A549 (cell line): Measurements from ENCODE around the gene PRC1. TPM values are rescaled to one million over a fixed set of nuclear protein-coding genes. Genes with fewer than 3 reads are reported as not detected.

ENCODE experiments used
- ATAC-seq, 2 experiments: fragments of 200-7000 bp in 1 of 2; fragments of >200 bp in 1 of 2; cut with Nextera tagmentation in 1 of 2; cut with Tn5 transposase in 1 of 2; 3 replicates each; pipeline versions ENCODE4 v1.8.0 to v1.9.1; 2018 to 2020; ENCODE audit warnings: mild to moderate bottlenecking in 1 of 2, moderate library complexity in 1 of 2
- CTCF ChIA-PET: fragments of 300-600 bp; sonication (Branson Sonifier 250); formaldehyde crosslinking; extraction: SDS; loops from one replicate; lab custom pipeline; 2021; ENCODE audit warnings: antibody characterized with exemption, inconsistent platforms; lab: Yijun Ruan, JAX
- POLR2A ChIA-PET: fragments of 350-600 bp; formaldehyde crosslinking; extraction: SDS; loops from one replicate; lab custom pipeline; 2021; ENCODE audit warnings: antibody characterized with exemption, inconsistent platforms; lab: Yijun Ruan, JAX
- DNase-seq, 2 experiments: peaks; one replicate each; pipeline versions ENCODE4 v3.0.0 to v3.0.0-alpha.2; 2011 to 2016; ENCODE audit warnings: low read depth in 1 of 2, low spot score in 1 of 2
- FAIRE-seq: peaks from 2 replicates; lab custom pipeline; 2011; peaks lifted over from hg19 to GRCh38; lab: Jason Lieb, UNC
- H3K27ac ChIP-seq, 2 experiments: fragments of >200 bp; sonication (Bioruptor Twin); formaldehyde crosslinking; 3 replicates each; pipeline ENCODE4 v1.5.1; 2016 to 2017
- H3K4me1 ChIP-seq: fragments of >200 bp; sonication (Bioruptor Twin); formaldehyde crosslinking; 3 replicates; pipeline ENCODE4 v1.6.1; 2016
- H3K4me2 ChIP-seq: fragments of >200 bp; sonication (Bioruptor Twin); formaldehyde crosslinking; 3 replicates; pipeline ENCODE4 v1.6.1; 2016
- H3K4me3 ChIP-seq: fragments of >200 bp; sonication (Bioruptor Twin); formaldehyde crosslinking; 3 replicates; pipeline ENCODE4 v1.5.1; 2016
- H3K9me3 ChIP-seq: fragments of >200 bp; sonication (Bioruptor Twin); formaldehyde crosslinking; 3 replicates; pipeline ENCODE4 v1.6.1; 2016
- EHF ChIP-seq: fragments of 250-450 bp; sonication (Bioruptor Pico); IDR thresholded peaks from 2 replicates; pipeline ENCODE4 v1.5.0; 2020; ENCODE audit warnings: mild to moderate bottlenecking
- EHMT2 ChIP-seq: fragments of 200-600 bp; sonication (generic); IDR thresholded peaks from 2 replicates; pipeline ENCODE4 v1.6.1; 2016; ENCODE audit warnings: antibody characterized with exemption, low read depth, mild to moderate bottlenecking, moderate library complexity
- FOSL2 ChIP-seq, 2 experiments: fragments of 450-650 bp in 1 of 2; fragments of >200 bp in 1 of 2; sonication (Bioruptor Twin) in 1 of 2; formaldehyde crosslinking; IDR thresholded peaks; 2 replicates each; pipeline versions ENCODE4 v1.5.0 to v1.6.1; 2016 to 2020; ENCODE audit warnings: mild to moderate bottlenecking in 1 of 2, moderate library complexity in 1 of 2
- GATA3 ChIP-seq: IDR thresholded peaks from 2 replicates; pipeline ENCODE4 v1.6.1; 2012; ENCODE audit warnings: borderline replicate concordance
- HOXA7 ChIP-seq: fragments of 250-450 bp; sonication (Bioruptor Pico); IDR thresholded peaks from 2 replicates; pipeline ENCODE4 v1.5.0; 2020; ENCODE audit warnings: mild to moderate bottlenecking, moderate library complexity
- MAZ ChIP-seq: fragments of 150-350 bp; IDR thresholded peaks from 2 replicates; pipeline ENCODE4 v1.6.1; 2014; ENCODE audit warnings: antibody characterized with exemption, low read depth, low read length, borderline replicate concordance
- NR3C1 ChIP-seq: fragments of >200 bp; sonication (Bioruptor Twin); formaldehyde crosslinking; IDR thresholded peaks from 3 replicates; pipeline ENCODE4 v1.6.1; 2017
- PHF8 ChIP-seq: fragments of 200-600 bp; sonication (generic); IDR thresholded peaks from 2 replicates; pipeline ENCODE4 v1.6.1; 2016; ENCODE audit warnings: low read depth, mild to moderate bottlenecking, antibody characterized with exemption, moderate library complexity, borderline replicate concordance
- POLR2A ChIP-seq: IDR thresholded peaks from 2 replicates; pipeline ENCODE4 v1.6.1; 2012; ENCODE audit warnings: mild to moderate bottlenecking, low read length
- RAD21 ChIP-seq, 2 experiments: fragments of >200 bp in 1 of 2; sonication (Bioruptor Twin) in 1 of 2; formaldehyde crosslinking in 1 of 2; IDR thresholded peaks in 1 of 2; conservative IDR thresholded peaks in 1 of 2; 2 replicates in 1 of 2; 3 replicates in 1 of 2; pipeline ENCODE4 v1.6.1; 2012 to 2018; ENCODE audit warnings: inconsistent platforms in 1 of 2
- RFX5 ChIP-seq: fragments of 450-650 bp; IDR thresholded peaks from 2 replicates; pipeline ENCODE4 v1.7.1; 2014; ENCODE audit warnings: antibody characterized with exemption, mild to moderate bottlenecking, moderate library complexity
- TFCP2L1 ChIP-seq: fragments of 250-450 bp; sonication (Bioruptor Pico); IDR thresholded peaks from 2 replicates; pipeline ENCODE4 v1.5.0; 2021; ENCODE audit warnings: mild to moderate bottlenecking
- ZC3H11A ChIP-seq: fragments of 450-650 bp; IDR thresholded peaks from 2 replicates; pipeline ENCODE4 v1.6.1; 2014; ENCODE audit warnings: antibody characterized with exemption, mild to moderate bottlenecking
- ZNF302 ChIP-seq: fragments of 250-450 bp; sonication (Bioruptor Pico); IDR thresholded peaks from 2 replicates; pipeline ENCODE4 v1.9.0; 2021; ENCODE audit warnings: inconsistent platforms, mild to moderate bottlenecking, moderate library complexity
- WGBS: methylation state at CpG from one replicate; pipeline ENCODE4 v1.1.6; 2017; ENCODE audit errors: missing lambda C conversion rate; 5-methylcytosine and 5-hydroxymethylcytosine counted together
- polyA plus RNA-seq, 4 experiments: library from polyadenylated mRNA; depleted of rRNA in 3 of 4; stranded (reverse); fragments of >200 nt; fragmentation: RNase III in 1 of 4; extraction: RNeasy Plus Mini Kit Qiagen cat#74134 plus additional on column Dnase treatment in 1 of 4; gene quantifications; 2 replicates in 3 of 4; 3 replicates in 1 of 4; pipeline ENCODE4 v1.2.3, GENCODE V29; 2011 to 2017
- TF ChIP-seq, protein P1 (sequence below): fragments of >200 bp; sonication (Bioruptor Twin); formaldehyde crosslinking; IDR thresholded peaks from 3 replicates; pipeline ENCODE4 v1.5.1; 2016
- TF ChIP-seq, protein P2 (sequence below): IDR thresholded peaks from 2 replicates; pipeline ENCODE4 v1.6.1; 2012
- TF ChIP-seq, protein P3 (sequence below): fragments of 450-650 bp; IDR thresholded peaks from 2 replicates; pipeline ENCODE4 v1.6.1; 2014; ENCODE audit warnings: antibody characterized with exemption
- TF ChIP-seq, protein P4 (sequence below): fragments of 200-600 bp; sonication (generic); IDR thresholded peaks from 2 replicates; pipeline ENCODE4 v1.6.1; 2016; ENCODE audit warnings: antibody characterized with exemption, mild to moderate bottlenecking, moderate library complexity

PRC1 gene
- polyA plus RNA-seq, 2 of the 4 experiments (the other 2 are of a cell fraction), result 303 to 426 TPM

DNA sequence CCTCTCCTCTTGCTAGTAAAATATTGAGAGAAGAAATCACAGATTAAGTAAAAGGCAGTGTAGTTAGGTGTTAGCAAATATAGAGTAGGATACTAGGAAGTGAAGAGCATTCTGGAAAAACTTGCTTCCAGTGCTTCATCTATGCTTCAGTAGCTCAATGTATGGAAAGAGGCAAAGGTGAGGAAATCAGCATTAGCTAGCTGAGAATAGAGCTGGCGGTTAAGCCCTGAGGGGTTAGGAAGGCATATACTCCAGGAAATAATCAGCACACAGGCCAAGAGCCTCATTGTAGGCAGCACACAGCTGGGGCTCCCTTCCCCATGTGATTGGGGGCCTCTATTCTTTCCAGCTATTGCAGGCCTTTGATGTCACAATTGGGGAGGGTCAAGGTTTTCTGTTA lies 25.9 kb downstream of the PRC1 start (continued):
- TF ChIP-seq, protein P1, sequence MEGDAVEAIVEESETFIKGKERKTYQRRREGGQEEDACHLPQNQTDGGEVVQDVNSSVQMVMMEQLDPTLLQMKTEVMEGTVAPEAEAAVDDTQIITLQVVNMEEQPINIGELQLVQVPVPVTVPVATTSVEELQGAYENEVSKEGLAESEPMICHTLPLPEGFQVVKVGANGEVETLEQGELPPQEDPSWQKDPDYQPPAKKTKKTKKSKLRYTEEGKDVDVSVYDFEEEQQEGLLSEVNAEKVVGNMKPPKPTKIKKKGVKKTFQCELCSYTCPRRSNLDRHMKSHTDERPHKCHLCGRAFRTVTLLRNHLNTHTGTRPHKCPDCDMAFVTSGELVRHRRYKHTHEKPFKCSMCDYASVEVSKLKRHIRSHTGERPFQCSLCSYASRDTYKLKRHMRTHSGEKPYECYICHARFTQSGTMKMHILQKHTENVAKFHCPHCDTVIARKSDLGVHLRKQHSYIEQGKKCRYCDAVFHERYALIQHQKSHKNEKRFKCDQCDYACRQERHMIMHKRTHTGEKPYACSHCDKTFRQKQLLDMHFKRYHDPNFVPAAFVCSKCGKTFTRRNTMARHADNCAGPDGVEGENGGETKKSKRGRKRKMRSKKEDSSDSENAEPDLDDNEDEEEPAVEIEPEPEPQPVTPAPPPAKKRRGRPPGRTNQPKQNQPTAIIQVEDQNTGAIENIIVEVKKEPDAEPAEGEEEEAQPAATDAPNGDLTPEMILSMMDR, result no peak

DNA sequence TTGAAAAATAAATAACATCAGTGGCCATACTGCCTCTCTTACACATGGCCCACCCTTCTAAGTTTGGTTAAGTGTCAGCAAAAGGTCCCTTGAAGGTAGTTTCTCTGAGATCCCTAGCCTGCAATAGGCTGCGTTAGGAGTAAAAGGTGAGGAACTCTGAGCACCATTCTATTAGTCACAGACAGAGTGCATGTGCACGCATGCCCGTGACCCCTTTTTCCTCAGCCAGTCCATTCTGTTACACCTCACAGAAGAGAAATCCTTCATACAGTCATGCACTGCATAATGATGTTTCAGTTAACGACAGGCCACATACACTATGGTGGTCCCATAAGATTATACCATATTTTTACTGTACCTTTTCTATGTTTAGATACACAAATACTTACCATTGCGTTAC lies 27.1 kb downstream of the PRC1 start:
- FAIRE-seq (no peak), ATAC-seq (no peak), DNase-seq (no peak)
- ChIA-PET POLR2A (no interaction called here), CTCF (interaction anchor here (1.0 to 7.6 kb wide), 8 partner anchors 8 to 85 kb away, joined by 3 to 127 read pairs (median 4); partner anchors contain the start of gene UNC45A)
- Histone ChIP-seq H3K9me3 (no peaks in the 10 kb centered on the region), H3K4me2 (no peak overlapping the region), H3K27ac (no peak overlapping the region), H3K4me3 (no peak overlapping the region), H3K4me1 (no peaks in the 10 kb centered on the region)
- TF ChIP-seq TFCP2L1 (CRISPR knock-in tag), result no peak
- TF ChIP-seq, protein P2, sequence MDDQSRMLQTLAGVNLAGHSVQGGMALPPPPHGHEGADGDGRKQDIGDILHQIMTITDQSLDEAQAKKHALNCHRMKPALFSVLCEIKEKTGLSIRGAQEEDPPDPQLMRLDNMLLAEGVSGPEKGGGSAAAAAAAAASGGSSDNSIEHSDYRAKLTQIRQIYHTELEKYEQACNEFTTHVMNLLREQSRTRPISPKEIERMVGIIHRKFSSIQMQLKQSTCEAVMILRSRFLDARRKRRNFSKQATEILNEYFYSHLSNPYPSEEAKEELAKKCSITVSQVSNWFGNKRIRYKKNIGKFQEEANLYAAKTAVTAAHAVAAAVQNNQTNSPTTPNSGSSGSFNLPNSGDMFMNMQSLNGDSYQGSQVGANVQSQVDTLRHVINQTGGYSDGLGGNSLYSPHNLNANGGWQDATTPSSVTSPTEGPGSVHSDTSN, result no peak
- TF ChIP-seq, protein P3, sequence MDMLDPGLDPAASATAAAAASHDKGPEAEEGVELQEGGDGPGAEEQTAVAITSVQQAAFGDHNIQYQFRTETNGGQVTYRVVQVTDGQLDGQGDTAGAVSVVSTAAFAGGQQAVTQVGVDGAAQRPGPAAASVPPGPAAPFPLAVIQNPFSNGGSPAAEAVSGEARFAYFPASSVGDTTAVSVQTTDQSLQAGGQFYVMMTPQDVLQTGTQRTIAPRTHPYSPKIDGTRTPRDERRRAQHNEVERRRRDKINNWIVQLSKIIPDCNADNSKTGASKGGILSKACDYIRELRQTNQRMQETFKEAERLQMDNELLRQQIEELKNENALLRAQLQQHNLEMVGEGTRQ, result no peak
- 92% methylated on average over 5 of the region's 5 CpGs for WGBS

DNA sequence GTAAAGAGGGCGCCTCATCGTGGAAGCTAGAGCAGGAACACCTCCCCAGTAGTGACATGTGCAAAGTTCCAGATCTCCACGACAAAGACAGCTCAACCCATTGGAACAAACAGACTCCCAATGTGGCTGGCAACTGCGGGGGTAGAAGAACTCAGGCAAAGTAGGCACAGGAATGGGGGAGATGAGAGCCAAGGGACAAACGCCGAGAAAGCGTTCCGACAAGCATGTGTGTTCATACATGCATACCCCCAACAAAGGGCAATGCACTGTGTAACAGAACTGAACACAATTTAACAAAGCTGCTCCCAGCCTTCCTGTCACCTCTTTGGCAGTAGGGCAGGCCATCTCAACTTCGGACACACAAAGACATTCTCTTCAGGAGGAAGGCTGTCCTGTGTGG lies 28.1 kb downstream of the PRC1 start:
- ChIA-PET CTCF (interaction anchor here (1.0 to 7.6 kb wide), 7 partner anchors 7 to 86 kb away, joined by 3 to 127 read pairs (median 4); partner anchors contain the start of gene UNC45A), POLR2A (no interaction called here)
- H3K4me2 ChIP-seq, result no peak overlapping the region
- no peaks in the 10 kb centered on the region for H3K9me3 ChIP-seq
- no peak overlapping the region for H3K4me3 ChIP-seq
- no peak for FAIRE-seq
- DNase-seq, result no peak
- no peak for TF ChIP-seq MAZ
- no peak for TF ChIP-seq RFX5
- no peak for TF ChIP-seq ZNF302 (CRISPR knock-in tag)
- no peak for TF ChIP-seq POLR2A
- TF ChIP-seq, protein P4, sequence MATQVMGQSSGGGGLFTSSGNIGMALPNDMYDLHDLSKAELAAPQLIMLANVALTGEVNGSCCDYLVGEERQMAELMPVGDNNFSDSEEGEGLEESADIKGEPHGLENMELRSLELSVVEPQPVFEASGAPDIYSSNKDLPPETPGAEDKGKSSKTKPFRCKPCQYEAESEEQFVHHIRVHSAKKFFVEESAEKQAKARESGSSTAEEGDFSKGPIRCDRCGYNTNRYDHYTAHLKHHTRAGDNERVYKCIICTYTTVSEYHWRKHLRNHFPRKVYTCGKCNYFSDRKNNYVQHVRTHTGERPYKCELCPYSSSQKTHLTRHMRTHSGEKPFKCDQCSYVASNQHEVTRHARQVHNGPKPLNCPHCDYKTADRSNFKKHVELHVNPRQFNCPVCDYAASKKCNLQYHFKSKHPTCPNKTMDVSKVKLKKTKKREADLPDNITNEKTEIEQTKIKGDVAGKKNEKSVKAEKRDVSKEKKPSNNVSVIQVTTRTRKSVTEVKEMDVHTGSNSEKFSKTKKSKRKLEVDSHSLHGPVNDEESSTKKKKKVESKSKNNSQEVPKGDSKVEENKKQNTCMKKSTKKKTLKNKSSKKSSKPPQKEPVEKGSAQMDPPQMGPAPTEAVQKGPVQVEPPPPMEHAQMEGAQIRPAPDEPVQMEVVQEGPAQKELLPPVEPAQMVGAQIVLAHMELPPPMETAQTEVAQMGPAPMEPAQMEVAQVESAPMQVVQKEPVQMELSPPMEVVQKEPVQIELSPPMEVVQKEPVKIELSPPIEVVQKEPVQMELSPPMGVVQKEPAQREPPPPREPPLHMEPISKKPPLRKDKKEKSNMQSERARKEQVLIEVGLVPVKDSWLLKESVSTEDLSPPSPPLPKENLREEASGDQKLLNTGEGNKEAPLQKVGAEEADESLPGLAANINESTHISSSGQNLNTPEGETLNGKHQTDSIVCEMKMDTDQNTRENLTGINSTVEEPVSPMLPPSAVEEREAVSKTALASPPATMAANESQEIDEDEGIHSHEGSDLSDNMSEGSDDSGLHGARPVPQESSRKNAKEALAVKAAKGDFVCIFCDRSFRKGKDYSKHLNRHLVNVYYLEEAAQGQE, result no peak
- TF ChIP-seq FOSL2 (IDR thresholded peaks at IDR 0.05), result no peak
- no peak for TF ChIP-seq FOSL2 (CRISPR knock-in tag; IDR thresholded peaks at IDR 0.05)
- no peak for TF ChIP-seq EHMT2
- no peak for TF ChIP-seq EHF (CRISPR knock-in tag)
- TF ChIP-seq ZC3H11A, result no peak
- TF ChIP-seq HOXA7 (CRISPR knock-in tag), result no peak
- no peak for TF ChIP-seq PHF8
- no peak for TF ChIP-seq NR3C1
- no peak for TF ChIP-seq RAD21 (conservative IDR thresholded peaks at IDR 0.05 in 1 of 2, IDR thresholded peaks at IDR 0.05 in 1 of 2)
- no peak for TF ChIP-seq GATA3
- 89% methylated on average over 9 of the region's 9 CpGs for WGBS
- H3K27ac ChIP-seq, result no peak overlapping the region
- no peak for ATAC-seq
- no peaks in the 10 kb centered on the region for H3K4me1 ChIP-seq
